GM12891 (cell line): Measurements from ENCODE around the gene NECTIN2.

Source experiments
- PAX5 ChIP-seq: IDR thresholded peaks from 2 replicates; pipeline ENCODE4 v1.6.1; 2011; ENCODE audit warnings: low read length, moderate library complexity, mild to moderate bottlenecking; ENCODE audit not compliant: insufficient read depth, severe bottlenecking
- POLR2A ChIP-seq: IDR thresholded peaks from 2 replicates; pipeline ENCODE4 v1.6.1; 2011; ENCODE audit warnings: low read depth, low read length, control low read depth
- POLR2AphosphoS5 ChIP-seq: IDR thresholded peaks from 2 replicates; pipeline ENCODE4 v1.6.1; 2011; ENCODE audit warnings: low read depth, low read length, control low read depth
- SPI1 ChIP-seq: IDR thresholded peaks from 2 replicates; pipeline ENCODE4 v1.6.1; 2011; ENCODE audit warnings: low read depth, low read length, control low read depth
- TAF1 ChIP-seq: IDR thresholded peaks from 2 replicates; pipeline ENCODE4 v1.6.1; 2011; ENCODE audit warnings: low read depth, low read length, control low read depth

DNA sequence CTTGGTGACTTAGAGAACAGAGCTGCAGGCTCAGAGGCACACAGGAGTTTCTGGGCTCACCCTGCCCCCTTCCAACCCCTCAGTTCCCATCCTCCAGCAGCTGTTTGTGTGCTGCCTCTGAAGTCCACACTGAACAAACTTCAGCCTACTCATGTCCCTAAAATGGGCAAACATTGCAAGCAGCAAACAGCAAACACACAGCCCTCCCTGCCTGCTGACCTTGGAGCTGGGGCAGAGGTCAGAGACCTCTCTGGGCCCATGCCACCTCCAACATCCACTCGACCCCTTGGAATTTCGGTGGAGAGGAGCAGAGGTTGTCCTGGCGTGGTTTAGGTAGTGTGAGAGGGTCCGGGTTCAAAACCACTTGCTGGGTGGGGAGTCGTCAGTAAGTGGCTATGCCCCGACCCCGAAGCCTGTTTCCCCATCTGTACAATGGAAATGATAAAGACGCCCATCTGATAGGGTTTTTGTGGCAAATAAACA lies 78.2 kb downstream of the NECTIN2 start:
- TF ChIP-seq POLR2AphosphoS5 (no peak), POLR2A (no peak), SPI1 (no peak), TAF1 (no peak), PAX5 (no peak)
